Neutrophil (primary cell): ENCODE data around the gene TMX1.

Experiments used
- H3K27ac ChIP-seq: fragments of 200-600 bp; sonication (generic); 2 replicates; pipeline ENCODE4 v1.5.1; 2016; ENCODE audit warnings: mild to moderate bottlenecking, moderate library complexity
- H3K27me3 ChIP-seq: fragments of 200-600 bp; sonication (generic); 2 replicates; pipeline ENCODE4 v1.6.0; 2016; ENCODE audit warnings: mild to moderate bottlenecking
- H3K36me3 ChIP-seq: fragments of 200-600 bp; sonication (generic); 2 replicates; pipeline ENCODE4 v1.5.1; 2017
- H3K4me1 ChIP-seq, 2 experiments: fragments of 200-600 bp in 1 of 2; sonication (generic) in 1 of 2; 1 replicate in 1 of 2; 2 replicates in 1 of 2; pipeline versions ENCODE4 v1.5.1 to v1.6.1; 2013 to 2016; ENCODE audit warnings: low read depth in 1 of 2, low read length in 1 of 2, mild to moderate bottlenecking in 1 of 2, moderate library complexity in 1 of 2; ENCODE audit not compliant: control insufficient read depth in 1 of 2, insufficient read depth in 1 of 2
- H3K4me3 ChIP-seq, 2 experiments: fragments of 200-600 bp in 1 of 2; sonication (generic) in 1 of 2; 1 replicate in 1 of 2; 2 replicates in 1 of 2; pipeline ENCODE4 v1.5.1; 2013 to 2016; ENCODE audit warnings: low read depth in 1 of 2, low read length in 1 of 2, mild to moderate bottlenecking in 1 of 2, moderate library complexity in 1 of 2
- H3K9me3 ChIP-seq: fragments of 200-600 bp; sonication (generic); 2 replicates; pipeline ENCODE4 v1.5.1; 2016
- TF ChIP-seq, protein P1 (sequence below): fragments of 200-600 bp; sonication (generic); IDR thresholded peaks from 2 replicates; pipeline ENCODE4 v1.5.1; 2016; ENCODE audit warnings: antibody characterized with exemption

TMX1 gene

DNA sequence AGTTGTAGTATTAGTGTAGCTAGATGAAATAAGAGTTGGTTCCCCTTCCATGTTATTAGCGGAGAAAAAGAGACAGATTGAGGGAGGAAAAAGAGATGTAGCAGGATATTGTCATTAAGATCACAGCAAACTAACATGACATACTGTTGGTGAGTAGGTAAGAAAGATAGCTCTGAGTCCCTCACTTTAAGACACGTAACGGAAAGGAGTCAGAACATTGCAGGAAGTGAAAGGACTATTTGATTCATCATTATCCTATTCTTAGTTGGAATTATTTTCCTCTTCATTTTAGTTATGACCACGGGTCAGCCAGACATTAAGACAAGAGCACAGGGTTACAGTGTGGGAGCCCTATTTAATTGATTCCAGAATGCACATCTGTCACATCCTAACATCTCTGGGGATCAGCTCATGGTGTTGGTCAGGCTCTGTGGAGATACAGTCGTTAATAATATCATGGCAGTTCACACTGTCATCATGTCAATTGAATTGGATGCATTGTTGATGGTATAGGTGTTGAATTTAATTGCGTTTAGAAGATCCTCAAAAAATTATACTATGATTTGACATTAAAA, 55.0 kb downstream of the TMX1 start:
- no peaks in the 10 kb centered on the region for H3K9me3 ChIP-seq
- H3K4me3 ChIP-seq, result no peak overlapping the region
- no peaks in the 10 kb centered on the region for H3K27me3 ChIP-seq
- H3K36me3 ChIP-seq, result no peaks in the 10 kb centered on the region
- no peak overlapping the region for H3K27ac ChIP-seq
- no peaks in the 10 kb centered on the region for H3K4me1 ChIP-seq
- TF ChIP-seq, protein P1, sequence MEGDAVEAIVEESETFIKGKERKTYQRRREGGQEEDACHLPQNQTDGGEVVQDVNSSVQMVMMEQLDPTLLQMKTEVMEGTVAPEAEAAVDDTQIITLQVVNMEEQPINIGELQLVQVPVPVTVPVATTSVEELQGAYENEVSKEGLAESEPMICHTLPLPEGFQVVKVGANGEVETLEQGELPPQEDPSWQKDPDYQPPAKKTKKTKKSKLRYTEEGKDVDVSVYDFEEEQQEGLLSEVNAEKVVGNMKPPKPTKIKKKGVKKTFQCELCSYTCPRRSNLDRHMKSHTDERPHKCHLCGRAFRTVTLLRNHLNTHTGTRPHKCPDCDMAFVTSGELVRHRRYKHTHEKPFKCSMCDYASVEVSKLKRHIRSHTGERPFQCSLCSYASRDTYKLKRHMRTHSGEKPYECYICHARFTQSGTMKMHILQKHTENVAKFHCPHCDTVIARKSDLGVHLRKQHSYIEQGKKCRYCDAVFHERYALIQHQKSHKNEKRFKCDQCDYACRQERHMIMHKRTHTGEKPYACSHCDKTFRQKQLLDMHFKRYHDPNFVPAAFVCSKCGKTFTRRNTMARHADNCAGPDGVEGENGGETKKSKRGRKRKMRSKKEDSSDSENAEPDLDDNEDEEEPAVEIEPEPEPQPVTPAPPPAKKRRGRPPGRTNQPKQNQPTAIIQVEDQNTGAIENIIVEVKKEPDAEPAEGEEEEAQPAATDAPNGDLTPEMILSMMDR, result no peak

DNA sequence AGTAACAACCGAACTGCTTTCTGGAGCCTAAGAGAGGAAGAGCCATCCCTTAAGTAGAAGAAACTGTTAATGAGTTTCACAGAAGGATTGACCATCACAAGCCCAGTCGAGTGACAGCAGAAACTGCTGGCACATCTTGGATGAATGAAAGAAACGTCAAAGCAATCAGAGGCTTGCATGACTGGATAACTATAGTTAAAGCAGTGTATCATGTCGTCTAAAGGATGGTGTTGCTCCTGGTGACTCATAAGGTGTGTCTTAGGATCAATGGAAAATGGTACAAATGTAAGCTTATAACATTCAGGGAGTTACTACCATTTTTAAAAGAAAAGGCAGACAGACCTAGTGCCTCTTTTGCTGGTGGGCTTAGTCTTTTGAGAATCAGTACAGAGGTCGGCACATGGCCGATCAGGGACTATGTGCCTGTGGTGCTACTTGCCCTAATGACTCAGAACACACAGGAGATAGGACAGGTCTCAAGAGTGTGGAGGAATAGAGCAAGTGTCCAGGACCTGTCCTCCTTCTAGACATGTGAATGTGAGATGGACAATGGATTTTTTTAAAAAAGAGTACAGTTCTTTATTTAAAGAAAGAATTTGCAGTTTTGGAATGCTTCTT, 55.7 kb downstream of the TMX1 start:
- no peak overlapping the region for H3K4me3 ChIP-seq
- H3K36me3 ChIP-seq, result no peaks in the 10 kb centered on the region
- no peaks in the 10 kb centered on the region for H3K27me3 ChIP-seq
- no peak overlapping the region for H3K27ac ChIP-seq
- no peaks in the 10 kb centered on the region for H3K9me3 ChIP-seq
- TF ChIP-seq, protein P1, result no peak
- no peaks in the 10 kb centered on the region for H3K4me1 ChIP-seq

DNA sequence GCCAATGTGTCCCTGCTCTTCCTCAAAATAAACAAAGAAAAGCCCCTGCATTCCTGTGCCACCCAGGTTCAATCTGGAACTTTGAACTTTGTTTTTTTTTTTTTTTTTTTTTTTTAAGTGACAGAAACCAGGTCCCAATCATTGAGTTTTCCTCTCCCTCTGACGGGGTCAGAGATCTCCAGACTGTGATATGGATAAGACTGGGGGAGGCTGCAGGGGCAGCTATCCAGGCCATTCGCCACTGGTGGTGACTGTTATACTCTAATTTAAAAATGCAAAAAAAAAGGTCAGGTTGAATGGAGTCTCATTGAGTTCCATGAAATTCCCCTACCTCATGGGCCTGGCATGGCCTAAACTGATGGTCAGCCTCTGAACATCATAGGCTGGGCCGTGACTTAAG, 57.0 kb downstream of the TMX1 start:
- no peaks in the 10 kb centered on the region for H3K36me3 ChIP-seq
- H3K4me1 ChIP-seq, result no peaks in the 10 kb centered on the region
- H3K27me3 ChIP-seq, result no peaks in the 10 kb centered on the region
- TF ChIP-seq, protein P1, result no peak
- no peaks in the 10 kb centered on the region for H3K9me3 ChIP-seq
- no peak overlapping the region for H3K4me3 ChIP-seq
- H3K27ac ChIP-seq, result no peak overlapping the region

DNA sequence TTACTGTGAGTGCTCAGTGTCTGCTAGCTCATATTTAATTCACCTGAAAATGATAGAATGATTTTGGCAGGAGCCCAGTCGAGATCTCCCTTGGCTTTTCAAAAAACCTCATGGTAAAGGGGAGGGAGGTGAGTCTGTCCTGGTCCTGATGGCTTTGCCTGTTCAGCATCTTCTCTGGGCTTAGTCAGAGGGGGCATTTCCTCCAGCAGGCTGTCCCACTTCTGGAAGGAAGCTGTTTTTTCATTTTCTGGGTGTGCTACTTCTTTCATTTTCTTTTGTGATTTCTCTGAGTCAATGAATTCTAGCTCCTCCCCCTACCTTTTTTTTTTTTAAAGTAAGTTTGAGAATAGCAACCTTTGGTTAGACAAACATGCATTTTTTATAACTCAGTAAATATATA, 58.8 kb downstream of the TMX1 start:
- Histone ChIP-seq H3K9me3 (no peaks in the 10 kb centered on the region), H3K36me3 (no peaks in the 10 kb centered on the region), H3K4me3 (no peak overlapping the region), H3K4me1 (no peaks in the 10 kb centered on the region), H3K27ac (no peak overlapping the region), H3K27me3 (no peaks in the 10 kb centered on the region)
- TF ChIP-seq, protein P1, result no peak

DNA sequence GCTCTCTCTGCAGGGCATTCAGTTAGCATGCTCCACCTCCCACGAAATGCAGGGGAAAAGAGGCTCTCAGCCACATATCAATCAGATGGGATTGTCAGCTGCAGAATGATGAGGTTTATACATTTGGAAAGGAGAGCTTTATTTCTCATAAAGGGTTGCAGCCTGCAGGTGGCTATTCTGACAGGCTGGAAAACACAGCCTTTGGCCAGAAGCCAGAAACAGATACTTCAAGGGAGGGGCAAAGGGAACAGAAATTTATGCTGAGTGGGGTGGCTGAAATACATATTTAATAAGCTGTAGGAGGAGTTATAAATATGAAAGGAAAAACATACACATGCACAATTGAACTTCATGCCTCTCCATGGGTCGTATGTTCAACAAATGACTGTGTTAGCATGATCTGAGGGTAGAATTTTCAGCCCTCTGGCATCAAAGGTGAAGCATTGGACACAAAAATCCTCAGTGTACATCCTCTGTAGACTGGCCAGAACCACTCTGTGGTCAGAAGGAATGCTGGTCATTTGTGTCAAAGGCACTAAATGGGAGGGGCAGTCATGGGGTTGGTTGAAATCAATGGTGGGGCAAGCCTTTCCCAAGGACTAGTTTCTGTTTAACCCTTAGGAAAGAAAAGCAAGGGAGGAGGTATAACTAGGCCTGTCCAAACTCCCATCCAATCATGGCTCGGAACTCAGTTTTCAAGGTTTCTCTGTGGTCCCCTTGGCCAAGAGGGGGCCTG, 62.4 kb downstream of the TMX1 start:
- H3K36me3 ChIP-seq, result no peaks in the 10 kb centered on the region
- H3K4me1 ChIP-seq, result no peaks in the 10 kb centered on the region
- no peak overlapping the region for H3K4me3 ChIP-seq
- TF ChIP-seq, protein P1, result no peak
- H3K27me3 ChIP-seq, result no peaks in the 10 kb centered on the region
- H3K9me3 ChIP-seq, result no peaks in the 10 kb centered on the region
- H3K27ac ChIP-seq, result no peak overlapping the region
